Kidney (tissue), 14 donors: Measurements from ENCODE around the gene MRPL52. TPM values are rescaled to one million over a fixed set of nuclear protein-coding genes. Genes with fewer than 3 reads are reported as not detected.

Experiments
- DNase-seq, 5 donors: peaks; one replicate each; pipeline ENCODE4 v3.0.0-alpha.2; 2013 to 2020
- FAIRE-seq: peaks from 2 replicates; lab custom pipeline; 2012; peaks lifted over from hg19 to GRCh38; lab: Jason Lieb, UNC
- H3K27ac ChIP-seq, 2 donors: one replicate each; pipeline ENCODE4 v1.7.0; 2013; ENCODE audit warnings: low read depth in 2 of 2, low read length in 2 of 2, inconsistent platforms in 1 of 2
- H3K27me3 ChIP-seq: one replicate; pipeline ENCODE4 v1.7.1; 2013; ENCODE audit warnings: low read length, inconsistent platforms; ENCODE audit not compliant: control insufficient read depth, insufficient read depth
- H3K36me3 ChIP-seq, 3 donors: one replicate each; pipeline versions ENCODE4 v1.7.0 to v1.7.1; 2013; ENCODE audit warnings: low read length in 3 of 3, control low read depth in 1 of 3, inconsistent platforms in 1 of 3; ENCODE audit not compliant: insufficient read depth in 3 of 3, control insufficient read depth in 2 of 3
- H3K4me1 ChIP-seq, 3 donors: one replicate each; pipeline versions ENCODE4 v1.7.0 to v1.7.1; 2013; ENCODE audit warnings: low read length in 3 of 3, inconsistent platforms in 1 of 3, low read depth in 1 of 3; ENCODE audit not compliant: control insufficient read depth in 2 of 3, insufficient read depth in 2 of 3
- H3K4me3 ChIP-seq, 3 donors: one replicate each; pipeline versions ENCODE4 v1.7.0 to v1.8.1; 2013; ENCODE audit warnings: low read length in 3 of 3, control low read depth in 1 of 3, inconsistent platforms in 1 of 3
- H3K9ac ChIP-seq, 3 donors: one replicate each; pipeline versions ENCODE4 v1.7.0 to v1.7.1; 2013; ENCODE audit warnings: low read length in 3 of 3, control low read depth in 1 of 3, inconsistent platforms in 1 of 3
- H3K9me3 ChIP-seq, 3 donors: one replicate each; pipeline versions ENCODE4 v1.7.0 to v1.7.1; 2013; ENCODE audit warnings: low read length in 3 of 3, control low read depth in 1 of 3, inconsistent platforms in 1 of 3; ENCODE audit not compliant: control insufficient read depth in 2 of 3, insufficient read depth in 1 of 3
- intact Hi-C: fragments of 100-400 bp; cut with DNase I; formaldehyde crosslinking; loops from one replicate; pipeline ENCODE4 v1.11.1; 2022
- polyA plus RNA-seq: library from polyadenylated mRNA; stranded (reverse); fragments of 350-450 nt; fragmentation: Illumina TruSeq; extraction: RNeasy Lipid Tissue Mini Kit (QIAGEN cat#74804); gene quantifications from one replicate; pipeline ENCODE4 v1.2.3, GENCODE V29; 2014; ENCODE audit warnings: low read depth, low replicate concordance; ENCODE audit not compliant: insufficient read depth
- total RNA-seq: library from RNA; stranded (reverse); fragmentation: NEBNext Ultra II Directional; extraction: Animal tissue kit (Norgen Biotek cat#: 25700); gene quantifications from one replicate; pipeline ENCODE4 v1.2.1, GENCODE V29; 2021
- TF ChIP-seq, protein P1 (sequence below): IDR thresholded peaks from 3 replicates; pipeline ENCODE4 v1.5.1; 2012; ENCODE audit warnings: mild to moderate bottlenecking, moderate library complexity, borderline replicate concordance; ENCODE audit not compliant: insufficient read depth; ENCODE audit errors: extremely low read depth
- donor health status: control.
- donor health status: control.
- donor health status: control.
- donor health status: control.
- donor health status: control.
- donor health status: DM: yes; HTN: yes; CAD: no.
- donor health status: Normal renal cell carcinoma (clear cell type).

MRPL52 gene
- total and polyA plus RNA-seq, 2 donors from 2014 or later: 74.3 to 255 TPM

DNA sequence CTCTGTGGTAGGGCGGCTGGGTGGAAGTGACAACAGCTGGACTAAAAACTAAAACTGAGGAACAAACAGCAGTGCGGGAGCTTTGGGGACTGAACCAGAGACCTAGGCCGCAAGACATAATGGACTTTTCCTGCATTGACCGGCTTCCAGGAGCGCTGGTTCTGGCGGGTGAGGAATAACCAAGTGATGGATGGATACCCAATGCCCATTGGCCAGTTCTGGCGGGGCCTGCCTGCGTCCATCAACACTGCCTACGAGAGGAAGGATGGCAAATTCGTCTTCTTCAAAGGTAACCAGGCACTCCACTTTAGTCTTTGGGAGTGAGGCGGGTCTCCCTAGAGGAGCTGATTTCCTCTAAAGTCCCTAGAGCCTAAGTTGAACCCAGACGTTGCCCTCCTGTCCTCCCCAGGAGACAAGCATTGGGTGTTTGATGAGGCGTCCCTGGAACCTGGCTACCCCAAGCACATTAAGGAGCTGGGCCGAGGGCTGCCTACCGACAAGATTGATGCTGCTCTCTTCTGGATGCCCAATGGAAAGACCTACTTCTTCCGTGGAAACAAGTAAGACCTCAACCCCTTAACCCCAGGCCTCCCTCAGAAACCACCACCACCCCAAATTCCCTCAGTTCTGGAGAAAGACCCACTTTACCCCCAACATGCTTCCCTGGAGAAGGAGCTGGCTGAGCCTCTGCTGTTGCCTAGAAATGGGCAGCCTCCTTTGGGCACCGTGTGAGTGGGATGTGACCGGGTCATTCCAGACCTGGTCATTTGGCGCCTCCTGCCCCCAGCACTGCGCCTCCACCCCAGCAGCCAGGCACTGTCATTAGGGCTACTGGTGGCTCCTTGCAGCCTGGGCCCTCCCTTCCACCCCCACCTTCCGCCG lies 14.8 kb downstream of the MRPL52 start:
- Histone ChIP-seq H3K27ac (no peak overlapping the region), H3K9ac (no peak overlapping the region), H3K4me1 (peaks cover 3 to 10% (median 7%) of the 10 kb centered on the region in 3 donors), H3K9me3 (no peaks in the 10 kb centered on the region), H3K4me3 (no peak overlapping the region), H3K36me3 (peaks cover 13 to 44% (median 24%) of the 10 kb centered on the region in 3 donors), H3K27me3 (no peaks in the 10 kb centered on the region)
- TF ChIP-seq, protein P1, sequence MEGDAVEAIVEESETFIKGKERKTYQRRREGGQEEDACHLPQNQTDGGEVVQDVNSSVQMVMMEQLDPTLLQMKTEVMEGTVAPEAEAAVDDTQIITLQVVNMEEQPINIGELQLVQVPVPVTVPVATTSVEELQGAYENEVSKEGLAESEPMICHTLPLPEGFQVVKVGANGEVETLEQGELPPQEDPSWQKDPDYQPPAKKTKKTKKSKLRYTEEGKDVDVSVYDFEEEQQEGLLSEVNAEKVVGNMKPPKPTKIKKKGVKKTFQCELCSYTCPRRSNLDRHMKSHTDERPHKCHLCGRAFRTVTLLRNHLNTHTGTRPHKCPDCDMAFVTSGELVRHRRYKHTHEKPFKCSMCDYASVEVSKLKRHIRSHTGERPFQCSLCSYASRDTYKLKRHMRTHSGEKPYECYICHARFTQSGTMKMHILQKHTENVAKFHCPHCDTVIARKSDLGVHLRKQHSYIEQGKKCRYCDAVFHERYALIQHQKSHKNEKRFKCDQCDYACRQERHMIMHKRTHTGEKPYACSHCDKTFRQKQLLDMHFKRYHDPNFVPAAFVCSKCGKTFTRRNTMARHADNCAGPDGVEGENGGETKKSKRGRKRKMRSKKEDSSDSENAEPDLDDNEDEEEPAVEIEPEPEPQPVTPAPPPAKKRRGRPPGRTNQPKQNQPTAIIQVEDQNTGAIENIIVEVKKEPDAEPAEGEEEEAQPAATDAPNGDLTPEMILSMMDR: no peak
- intact Hi-C loops: no loop called here
- FAIRE-seq (no peak), DNase-seq (no peak)

DNA sequence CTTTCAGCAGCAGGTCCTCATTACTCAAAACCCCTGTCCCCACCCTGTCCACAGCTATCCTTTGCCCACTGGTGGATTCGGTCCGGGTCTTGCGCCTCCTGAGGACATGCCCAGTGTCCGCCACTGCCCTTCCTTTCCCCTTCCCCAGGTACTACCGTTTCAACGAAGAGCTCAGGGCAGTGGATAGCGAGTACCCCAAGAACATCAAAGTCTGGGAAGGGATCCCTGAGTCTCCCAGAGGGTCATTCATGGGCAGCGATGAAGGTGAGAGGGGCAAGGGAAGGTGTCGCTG lies 15.4 kb downstream of the MRPL52 start:
- TF ChIP-seq, protein P1: no peak
- no peak for FAIRE-seq
- Histone ChIP-seq H3K27me3 (no peaks in the 10 kb centered on the region), H3K36me3 (peaks cover 13 to 44% (median 24%) of the 10 kb centered on the region in 3 donors), H3K9ac (no peak overlapping the region), H3K9me3 (no peaks in the 10 kb centered on the region), H3K27ac (no peak overlapping the region), H3K4me1 (peaks cover 3 to 10% (median 7%) of the 10 kb centered on the region in 3 donors), H3K4me3 (no peak overlapping the region)
- intact Hi-C loops: no loop called here
- no peak for DNase-seq

DNA sequence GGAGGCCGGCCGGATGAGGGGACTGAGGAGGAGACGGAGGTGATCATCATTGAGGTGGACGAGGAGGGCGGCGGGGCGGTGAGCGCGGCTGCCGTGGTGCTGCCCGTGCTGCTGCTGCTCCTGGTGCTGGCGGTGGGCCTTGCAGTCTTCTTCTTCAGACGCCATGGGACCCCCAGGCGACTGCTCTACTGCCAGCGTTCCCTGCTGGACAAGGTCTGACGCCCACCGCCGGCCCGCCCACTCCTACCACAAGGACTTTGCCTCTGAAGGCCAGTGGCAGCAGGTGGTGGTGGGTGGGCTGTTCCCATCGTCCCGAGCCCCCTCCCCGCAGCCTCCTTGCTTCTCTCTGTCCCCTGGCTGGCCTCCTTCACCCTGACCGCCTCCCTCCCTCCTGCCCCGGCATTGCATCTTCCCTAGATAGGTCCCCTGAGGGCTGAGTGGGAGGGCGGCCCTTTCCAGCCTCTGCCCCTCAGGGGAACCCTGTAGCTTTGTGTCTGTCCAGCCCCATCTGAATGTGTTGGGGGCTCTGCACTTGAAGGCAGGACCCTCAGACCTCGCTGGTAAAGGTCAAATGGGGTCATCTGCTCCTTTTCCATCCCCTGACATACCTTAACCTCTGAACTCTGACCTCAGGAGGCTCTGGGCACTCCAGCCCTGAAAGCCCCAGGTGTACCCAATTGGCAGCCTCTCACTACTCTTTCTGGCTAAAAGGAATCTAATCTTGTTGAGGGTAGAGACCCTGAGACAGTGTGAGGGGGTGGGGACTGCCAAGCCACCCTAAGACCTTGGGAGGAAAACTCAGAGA lies 16.3 kb downstream of the MRPL52 start:
- TF ChIP-seq, protein P1: no peak
- FAIRE-seq: no peak

More for the DNA sequence above, 16.3 kb downstream of the MRPL52 start:
- Histone ChIP-seq H3K9me3 (no peaks in the 10 kb centered on the region), H3K27ac (no peak overlapping the region), H3K27me3 (no peaks in the 10 kb centered on the region), H3K4me3 (no peak overlapping the region), H3K4me1 (peaks cover 3 to 10% (median 9%) of the 10 kb centered on the region in 3 donors), H3K36me3 (peaks cover 13 to 44% (median 24%) of the 10 kb centered on the region in 3 donors), H3K9ac (no peak overlapping the region)
- intact Hi-C loops: no loop called here
- peak in 2 of 5 donors; percentile 24 to 70 for DNase-seq
